GM10847 (cell line): ENCODE results near the gene ARHGAP12.

ENCODE experiments used
- POLR2A ChIP-seq: IDR thresholded peaks from 2 replicates; pipeline ENCODE4 v1.6.1; 2011; ENCODE audit not compliant: insufficient read length; ENCODE audit errors: extremely low read depth

The ARHGAP12 gene

GRCh38 chr10:31876652-31877352 lies 51.8 kb downstream of the ARHGAP12 start:
- TF ChIP-seq POLR2A: no peak

GRCh38 chr10:31875608-31876007 lies 53.0 kb downstream of the ARHGAP12 start:
- TF ChIP-seq POLR2A: no peak

GRCh38 chr10:31873724-31874123 lies 54.9 kb downstream of the ARHGAP12 start:
- TF ChIP-seq POLR2A: no peak

GRCh38 chr10:31871266-31872065 lies 57.2 kb downstream of the ARHGAP12 start:
- TF ChIP-seq POLR2A: no peak

- TF ChIP-seq POLR2A: no peak
Measured at GRCh38 chr10:31867646-31868045, 61.0 kb downstream of the ARHGAP12 start.

- no peak for TF ChIP-seq POLR2A
Measured at GRCh38 chr10:31866118-31866670, 62.4 kb downstream of the ARHGAP12 start.

GRCh38 chr10:31864834-31865518 lies 63.7 kb downstream of the ARHGAP12 start:
- TF ChIP-seq POLR2A: no peak

GRCh38 chr10:31855033-31855432 lies 73.6 kb downstream of the ARHGAP12 start:
- TF ChIP-seq POLR2A: no peak

GRCh38 chr10:31853629-31854028 lies 75.0 kb downstream of the ARHGAP12 start:
- TF ChIP-seq POLR2A: no peak

- no peak for TF ChIP-seq POLR2A
Measured at GRCh38 chr10:31851216-31851615, 77.4 kb downstream of the ARHGAP12 start.

- TF ChIP-seq POLR2A: no peak
Measured at GRCh38 chr10:31847515-31847914, 81.1 kb downstream of the ARHGAP12 start.

- TF ChIP-seq POLR2A: no peak
Measured at GRCh38 chr10:31838709-31839108, 89.9 kb downstream of the ARHGAP12 start.

- TF ChIP-seq POLR2A: no peak
Measured at GRCh38 chr10:31838065-31838464, 90.6 kb downstream of the ARHGAP12 start.

GRCh38 chr10:31836569-31837406 lies 91.8 kb downstream of the ARHGAP12 start:
- no peak for TF ChIP-seq POLR2A

GRCh38 chr10:31833753-31834152 lies 94.9 kb downstream of the ARHGAP12 start:
- TF ChIP-seq POLR2A: no peak
